GM21717 (cell line): ENCODE data around the gene YWHAH.

ENCODE experiments used
- ATAC-seq: cut with Tn5 transposase; IDR thresholded peaks from one replicate; pipeline ENCODE4 v1.9.1; 2021; ENCODE audit warnings: mild to moderate bottlenecking, moderate library complexity; ENCODE audit not compliant: unreplicated experiment

The YWHAH gene

GRCh38 chr22:31943978-31944699 is at the start of gene YWHAH:
Gene YWHAH (plus strand): TSS chr22:31944535. CDS start chr22:31944734, 199 bp downstream.
- ATAC-seq, result peak; percentile 44

GRCh38 chr22:31895411-31896123 is 48.8 kb upstream of the YWHAH start:
- no peak for ATAC-seq

- ATAC-seq, result no peak
Measured at GRCh38 chr22:31896472-31896871, 47.9 kb upstream of the YWHAH start.

- ATAC-seq, result no peak
Measured at GRCh38 chr22:31897842-31898805, 46.2 kb upstream of the YWHAH start.

GRCh38 chr22:31898926-31899325 is 45.4 kb upstream of the YWHAH start:
- ATAC-seq, result no peak

GRCh38 chr22:31899669-31900068 is 44.7 kb upstream of the YWHAH start:
- ATAC-seq, result no peak

- ATAC-seq, result no peak
Measured at GRCh38 chr22:31901388-31902137, 42.8 kb upstream of the YWHAH start.

GRCh38 chr22:31904651-31905050 is 39.7 kb upstream of the YWHAH start:
- ATAC-seq, result no peak

GRCh38 chr22:31905356-31905755 is 39.0 kb upstream of the YWHAH start:
- no peak for ATAC-seq

- no peak for ATAC-seq
Measured at GRCh38 chr22:31906086-31906485, 38.2 kb upstream of the YWHAH start.

- no peak for ATAC-seq
Measured at GRCh38 chr22:31906569-31906968, 37.8 kb upstream of the YWHAH start.

- no peak for ATAC-seq
Measured at GRCh38 chr22:31909977-31910376, 34.4 kb upstream of the YWHAH start.

- ATAC-seq, result no peak
Measured at GRCh38 chr22:31911565-31912406, 32.5 kb upstream of the YWHAH start.

GRCh38 chr22:31912407-31912743 is 32.0 kb upstream of the YWHAH start:
- no peak for ATAC-seq

- ATAC-seq, result no peak
Measured at GRCh38 chr22:31915586-31915985, 28.7 kb upstream of the YWHAH start.

- ATAC-seq, result peak; percentile 59
Measured at GRCh38 chr22:31917227-31917921, 27.0 kb upstream of the YWHAH start.

GRCh38 chr22:31919730-31920129 is 24.6 kb upstream of the YWHAH start:
- ATAC-seq, result no peak

- no peak for ATAC-seq
Measured at GRCh38 chr22:31920306-31920705, 24.0 kb upstream of the YWHAH start.

- no peak for ATAC-seq
Measured at GRCh38 chr22:31921106-31921505, 23.2 kb upstream of the YWHAH start.
